ENCODE measurements around the gene PICK1. TPM values are rescaled to one million over a fixed set of nuclear protein-coding genes. Genes with fewer than 3 reads are reported as not detected.

PICK1 gene
- total and polyA plus RNA-seq, 2 of the 8 experiments (the other 6 are each of a cell fraction or from before 2014, with no cell fraction given), result 20.4 to 22.9 TPM

- peak overlapping the region; percentile 78 for H4K8ac ChIP-seq (ENCODE audit: extremely low read depth, insufficient read depth, low read length)
- H2BK12ac ChIP-seq (ENCODE audit: low read depth, low read length), result no peak overlapping the region
- no peak overlapping the region for H2BK120ac ChIP-seq (replicated peaks; ENCODE audit: low read depth, low read length)
- H2AK5ac ChIP-seq (ENCODE audit: low read depth, low read length), result no peak overlapping the region
- no peak overlapping the region for H3K4me3 ChIP-seq (ENCODE audit: extremely low read depth in 1 of 4, insufficient read depth in 2 of 4, low read depth in 3 of 4, low read length in 4 of 4)
- no peaks in the 10 kb centered on the region for H3K79me2 ChIP-seq (ENCODE audit: control insufficient read depth in 1 of 2, insufficient read depth in 2 of 2, low read length in 2 of 2)
- H2BK5ac ChIP-seq (ENCODE audit: low read depth, low read length), result no peak overlapping the region
- H3K4ac ChIP-seq (replicated peaks; ENCODE audit: insufficient read length, low read depth, low read length), result peak overlapping the region; percentile 46
- no peak overlapping the region for H4K91ac ChIP-seq (replicated peaks; ENCODE audit: insufficient read length, low read length)
- H3K9me3 ChIP-seq (ENCODE audit: insufficient read depth in 2 of 2, low read depth in 1 of 2, low read length in 1 of 2), result no peaks in the 10 kb centered on the region
- H3K9ac ChIP-seq (replicated peaks in 1 of 4; ENCODE audit: extremely low read depth in 1 of 4, low read depth in 3 of 4, low read length in 3 of 4), result no peak overlapping the region
- H2BK20ac ChIP-seq (ENCODE audit: low read length), result no peak overlapping the region
- ChIA-PET CTCF (ENCODE audit: partially characterized antibody) (interaction anchor here (0.7 to 3.1 kb wide), 12 partner anchors 9 to 138 kb away, joined by 3 to 15 read pairs (median 4); no protein-coding TSS in a partner anchor), POLR2A (ENCODE audit: partially characterized antibody) (interaction anchor here (1.3 to 2.4 kb wide), 3 partner anchors 12 to 18 kb away, joined by 3 to 7 read pairs (median 4); no protein-coding TSS in a partner anchor)
- H3K23me2 ChIP-seq (ENCODE audit: low read depth, low read length), result no peaks in the 10 kb centered on the region
- WGBS, 2 experiments (ENCODE audit: extremely low coverage in 1 of 2, insufficient coverage in 1 of 2, insufficient read length in 1 of 2, insufficient replicate concordance in 2 of 2, low coverage in 1 of 2, low lambda C conversion rate in 2 of 2, missing lambda C conversion rate in 1 of 2), result 90% methylated on average over 17 of the region's 33 CpGs; no CpG with 5 or more reads in 1 of the 2 experiments
- DNase-seq (ENCODE audit: low read depth in 1 of 2, low spot score in 2 of 2), result peak in 1 of 2 experiments; percentile 65
- no peak for FAIRE-seq
- H3K27ac ChIP-seq (ENCODE audit: low read depth, low read length), result no peak overlapping the region
- no peak overlapping the region; the same call in 1 of the 2 replicates for H3K18ac ChIP-seq (ENCODE audit: extremely low read depth, low read length)
- H2AFZ ChIP-seq (ENCODE audit: low read length), result peak overlapping the region; percentile 66; the same call in 1 of the 2 replicates
- H2BK15ac ChIP-seq (ENCODE audit: low read length), result no peak overlapping the region
- H4K5ac ChIP-seq (ENCODE audit: insufficient read length, low read depth, low read length), result no peak overlapping the region
- H3K23ac ChIP-seq (ENCODE audit: insufficient read length), result no peak overlapping the region
- H3K27me3 ChIP-seq (replicated peaks in 1 of 4; ENCODE audit: control insufficient read depth in 3 of 4, extremely low read depth in 1 of 4, insufficient read depth in 3 of 4, low read length in 3 of 4), result no peaks in the 10 kb centered on the region; a peak in 1 of 7 replicates
- peak overlapping the region in 1 of 2 experiments; percentile 46; a peak in 1 of 4 replicates for H3K4me2 ChIP-seq (ENCODE audit: insufficient read depth in 1 of 2, low read depth in 2 of 2, low read length in 2 of 2)
- no peak overlapping the region for H3K14ac ChIP-seq (ENCODE audit: insufficient read length)
- no peak overlapping the region for H3K56ac ChIP-seq (replicated peaks; ENCODE audit: insufficient read length, low read depth, low read length)
- H3K36me3 ChIP-seq (ENCODE audit: control insufficient read depth in 2 of 4, insufficient read depth in 4 of 4, low read length in 3 of 4), result no peaks in the 10 kb centered on the region
- no peaks in the 10 kb centered on the region for H3K79me1 ChIP-seq (ENCODE audit: low read depth, low read length)
- no peaks in the 10 kb centered on the region for H4K20me1 ChIP-seq (replicated peaks in 1 of 2; ENCODE audit: control insufficient read depth in 1 of 2, insufficient read depth in 2 of 2, low read length in 2 of 2)
- H3K4me1 ChIP-seq (replicated peaks in 1 of 4; ENCODE audit: control insufficient read depth in 3 of 4, insufficient read depth in 4 of 4, low read length in 3 of 4), result peaks cover 0 to 15% (median 2%) of the 10 kb centered on the region in 4 experiments; a peak in 3 of 7 replicates
- TF ChIP-seq TAF1 (IDR thresholded peaks at IDR 0.05; ENCODE audit: low read depth, low read length), result 0 out of 2 replicates have a peak, but pooled peaks have one; percentile 36
- TF ChIP-seq JUND (IDR thresholded peaks at IDR 0.05; ENCODE audit: low read length), result no peak
- TF ChIP-seq EZH2 (IDR thresholded peaks at IDR 0.05; ENCODE audit: low read depth, low read length, severe bottlenecking), result no peak
- no peak for TF ChIP-seq SP4 (IDR thresholded peaks at IDR 0.05; ENCODE audit: low read length)
- TF ChIP-seq CHD1 (IDR thresholded peaks at IDR 0.05; ENCODE audit: low read depth, low read length), result no peak
- TF ChIP-seq RAD21 (IDR thresholded peaks at IDR 0.05 in 1 of 2, conservative IDR thresholded peaks at IDR 0.05 in 1 of 2; ENCODE audit: low read depth in 2 of 2, low read length in 2 of 2), result no peak
- TF ChIP-seq CHD2 (IDR thresholded peaks at IDR 0.05; ENCODE audit: low read length), result no peak
- TF ChIP-seq KDM5A (IDR thresholded peaks at IDR 0.05; ENCODE audit: low read length), result no peak
- no peak for TF ChIP-seq NRF1 (IDR thresholded peaks at IDR 0.05; ENCODE audit: low read depth, low read length)
- TF ChIP-seq POLR2AphosphoS5 (IDR thresholded peaks at IDR 0.05; ENCODE audit: low read depth, low read length), result no peak
- no peak for TF ChIP-seq CEBPB (IDR thresholded peaks at IDR 0.05; ENCODE audit: low read depth, low read length)
- no peak for TF ChIP-seq GTF2F1 (IDR thresholded peaks at IDR 0.05; ENCODE audit: borderline replicate concordance, low read depth, low read length)
Observed at GRCh38 chr22:38016182-38017151, 40.7 kb upstream of the PICK1 start.
